Suppressor macrophage treated with lipopolysaccharide for 1 hour (primary cell): ENCODE measurements around the gene SFMBT2.

Experiments used
- DNase-seq, 3 donors: peaks; one replicate each; pipeline ENCODE4 v3.0.0-alpha.2; 2020 to 2022

Gene SFMBT2

GRCh38 chr10:7410862-7411670 is at the start of gene SFMBT2:
TSS of gene SFMBT2 (minus strand) at chr10:7411034. CDS start at chr10:7381898, 29,136 bp downstream.
- peak; percentile 85 to 89 (median 85) for DNase-seq

- no peak for DNase-seq
Observed at GRCh38 chr10:7460006-7460405, 49.2 kb upstream of the SFMBT2 start.

GRCh38 chr10:7458556-7458955 is 47.7 kb upstream of the SFMBT2 start:
- peak; percentile 50 to 65 (median 54) for DNase-seq

- DNase-seq: peak; percentile 77 to 90 (median 85)
Observed at GRCh38 chr10:7457478-7458316, 46.9 kb upstream of the SFMBT2 start.

- DNase-seq: no peak
Observed at GRCh38 chr10:7449063-7449695, 38.3 kb upstream of the SFMBT2 start.

GRCh38 chr10:7445474-7446185 is 34.8 kb upstream of the SFMBT2 start:
- peak; percentile 48 to 57 (median 49) for DNase-seq

- peak; percentile 26 to 48 (median 37) for DNase-seq
Observed at GRCh38 chr10:7444551-7445121, 33.8 kb upstream of the SFMBT2 start.

GRCh38 chr10:7443036-7443435 is 32.2 kb upstream of the SFMBT2 start:
- DNase-seq: peak; percentile 40 to 77 (median 74)

- no peak for DNase-seq
Observed at GRCh38 chr10:7441403-7442147, 30.7 kb upstream of the SFMBT2 start.

- no peak for DNase-seq
Observed at GRCh38 chr10:7439696-7440095, 28.9 kb upstream of the SFMBT2 start.

- DNase-seq: no peak
Observed at GRCh38 chr10:7438196-7438986, 27.6 kb upstream of the SFMBT2 start.

- DNase-seq: peak; percentile 74 to 95 (median 88)
Observed at GRCh38 chr10:7436490-7437100, 25.8 kb upstream of the SFMBT2 start.

- peak in 2 of 3 donors; percentile 19 to 43 for DNase-seq
Observed at GRCh38 chr10:7435674-7436073, 24.8 kb upstream of the SFMBT2 start.

- DNase-seq: peak; percentile 45 to 63 (median 49)
Observed at GRCh38 chr10:7434378-7434777, 23.5 kb upstream of the SFMBT2 start.

- DNase-seq: no peak
Observed at GRCh38 chr10:7433861-7434260, 23.0 kb upstream of the SFMBT2 start.

- no peak for DNase-seq
Observed at GRCh38 chr10:7432884-7433726, 22.3 kb upstream of the SFMBT2 start.

- DNase-seq: no peak
Observed at GRCh38 chr10:7428673-7429350, 18.0 kb upstream of the SFMBT2 start.

- no peak for DNase-seq
Observed at GRCh38 chr10:7426349-7426748, 15.5 kb upstream of the SFMBT2 start.

GRCh38 chr10:7425691-7426090 is 14.9 kb upstream of the SFMBT2 start:
- DNase-seq: no peak
